ENCODE measurements around the gene GASK1A.

GRCh38 chr3:43015572-43015971 lies 36.5 kb downstream of the GASK1A start:
- TF ChIP-seq CTCF (IDR thresholded peaks at IDR 0.05) (no peak), POLR2A (IDR thresholded peaks at IDR 0.05) (no peak), POLR2AphosphoS5 (IDR thresholded peaks at IDR 0.05) (no peak)

Data from breast epithelium (tissue), 3 donors.